Measurements from ENCODE around the gene CXorf65.

DNA sequence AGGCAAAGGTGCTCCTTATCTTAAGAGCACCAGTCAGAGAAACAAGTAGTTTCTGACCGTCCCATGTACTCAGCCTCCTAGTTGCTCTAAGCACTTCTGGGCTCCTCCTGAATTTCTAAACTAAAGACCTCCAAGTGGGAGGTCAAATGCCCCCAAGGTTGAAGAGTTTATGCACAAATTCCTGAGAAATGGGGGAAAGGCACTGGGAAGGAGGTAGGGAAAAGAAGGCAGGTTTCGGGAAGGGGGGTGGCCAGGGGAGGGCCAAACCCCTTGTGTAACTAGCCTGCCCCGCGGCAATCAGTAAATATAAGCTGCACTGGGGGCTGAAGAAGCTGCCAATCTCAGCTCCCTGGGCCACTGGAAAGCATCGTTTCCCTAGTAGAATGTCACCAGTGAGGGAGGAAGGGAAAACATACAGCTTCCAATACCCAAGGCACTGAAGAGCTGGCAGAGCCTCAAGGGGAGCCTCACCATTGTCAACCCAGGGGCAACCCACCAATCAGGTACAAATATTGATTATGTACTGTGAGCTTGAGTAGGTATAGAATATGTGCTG is 7.5 kb downstream of the CXorf65 start:
- TF ChIP-seq GATA2 (IDR thresholded peaks at IDR 0.05; ENCODE audit: low read depth, low read length) (no peak), GATA3 (IDR thresholded peaks at IDR 0.05; ENCODE audit: low read depth, low read length) (no peak)
